Right lung (tissue), 5 donors: ENCODE results near the gene MEGF8. TPM values are rescaled to one million over a fixed set of nuclear protein-coding genes. Genes with fewer than 3 reads are reported as not detected.

Source experiments
- DNase-seq, 2 donors: peaks; one replicate each; pipeline ENCODE4 v3.0.0-alpha.2; 2013
- polyA plus RNA-seq, 5 donors: library from polyadenylated mRNA; unstranded; fragments of 120-200 nt; gene quantifications; one replicate each; pipeline versions ENCODE4 v1.2.1 to v1.2.3, GENCODE V29; 2013; ENCODE audit warnings: inconsistent platforms in 1 of 5, low replicate concordance in 1 of 5; ENCODE audit not compliant: insufficient read length in 5 of 5, insufficient read depth in 1 of 5

Gene MEGF8
- polyA plus RNA-seq, 5 donors = 21.4 to 39.5 (median 27.9) TPM

- no peak for DNase-seq
Measured at GRCh38 chr19:42411581-42412178, 86.2 kb downstream of the MEGF8 start.

GRCh38 chr19:42412227-42412626, 86.8 kb downstream of the MEGF8 start:
- DNase-seq = no peak

- DNase-seq = no peak
Measured at GRCh38 chr19:42412661-42413076, 87.2 kb downstream of the MEGF8 start.

- no peak for DNase-seq
Measured at GRCh38 chr19:42419309-42419708, 93.9 kb downstream of the MEGF8 start.

GRCh38 chr19:42420055-42420544, 94.7 kb downstream of the MEGF8 start:
- DNase-seq = no peak

- no peak for DNase-seq
Measured at GRCh38 chr19:42421101-42421500, 95.7 kb downstream of the MEGF8 start.

GRCh38 chr19:42421591-42422031, 96.2 kb downstream of the MEGF8 start:
- no peak for DNase-seq

GRCh38 chr19:42422092-42422900, 96.9 kb downstream of the MEGF8 start:
- no peak for DNase-seq

- DNase-seq = peak in 1 of 2 donors; percentile 65
Measured at GRCh38 chr19:42422901-42423461, 97.5 kb downstream of the MEGF8 start.

- peak; percentile 87 to 90 for DNase-seq
Measured at GRCh38 chr19:42423462-42424344, 98.3 kb downstream of the MEGF8 start.

- DNase-seq = no peak
Measured at GRCh38 chr19:42424345-42424707, 98.9 kb downstream of the MEGF8 start.

GRCh38 chr19:42424712-42425131, 99.3 kb downstream of the MEGF8 start:
- no peak for DNase-seq

- no peak for DNase-seq
Measured at GRCh38 chr19:42426643-42427042, 101.2 kb downstream of the MEGF8 start.

GRCh38 chr19:42427313-42427712, 101.9 kb downstream of the MEGF8 start, which contains the start of gene LIPE:
Gene LIPE, minus strand, starts transcription at chr19:42427388. Its CDS starts 239 bp downstream, at chr19:42427149.
- DNase-seq = no peak

Other genes with a start within 250 kb of the MEGF8 start
- gene ZNF574, start 249.5 kb upstream of the MEGF8 start, polyA plus RNA-seq = 10 to 100 TPM in 4 of 5 donors, 1 to 10 TPM in 1; 9.6 to 16.1 (median 12.2) TPM
- gene POU2F2, start 193.2 kb upstream of the MEGF8 start, polyA plus RNA-seq = 1 to 10 TPM; 1.1 to 1.7 (median 1.5) TPM
- 10 to 100 TPM; 16.5 to 25.4 (median 21.5) TPM for gene DEDD2, start 108.0 kb upstream of the MEGF8 start, polyA plus RNA-seq
- gene ZNF526, start 105.3 kb upstream of the MEGF8 start, polyA plus RNA-seq = 10 to 100 TPM in 1 of 5 donors, 1 to 10 TPM in 4; 6.7 to 10.7 (median 8.5) TPM
- gene GSK3A, start 83.0 kb upstream of the MEGF8 start, polyA plus RNA-seq = 10 to 100 TPM; 52.9 to 77.6 (median 60.6) TPM
- gene ERF, start 70.5 kb upstream of the MEGF8 start, polyA plus RNA-seq = 10 to 100 TPM; 31.0 to 58.4 (median 42.0) TPM
- gene CIC, start 56.4 kb upstream of the MEGF8 start, polyA plus RNA-seq = 10 to 100 TPM; 31.8 to 67.6 (median 45.4) TPM
- 1 to 10 TPM; 1.1 to 2.0 (median 1.4) TPM for gene PRR19, start 23.5 kb upstream of the MEGF8 start, polyA plus RNA-seq
- gene PAFAH1B3, start 23.0 kb upstream of the MEGF8 start, polyA plus RNA-seq = 100 to 1,000 TPM in 1 of 5 donors, 10 to 100 TPM in 4; 74.9 to 112 (median 84.6) TPM
- gene TMEM145, start 12.3 kb upstream of the MEGF8 start, polyA plus RNA-seq = 1 to 10 TPM in 2 of 5 donors, under 1 TPM in 3; 0.50 to 1.4 (median 0.84) TPM
- under 1 TPM in 4 of 5 donors, not detected in 1; 0.59 to 0.74 (median 0.61) TPM for gene CNFN, start 64.7 kb downstream of the MEGF8 start, polyA plus RNA-seq
- 10 to 100 TPM in 2 of 5 donors, 1 to 10 TPM in 3; 7.3 to 11.7 (median 9.4) TPM for gene LIPE, start 101.8 kb downstream of the MEGF8 start, polyA plus RNA-seq
- 10 to 100 TPM in 4 of 5 donors, 1 to 10 TPM in 1; 9.0 to 21.5 (median 16.0) TPM for gene CXCL17, start 117.3 kb downstream of the MEGF8 start, polyA plus RNA-seq
- 1 to 10 TPM; 5.4 to 8.3 (median 6.5) TPM for gene CEACAM1, start 202.8 kb downstream of the MEGF8 start, polyA plus RNA-seq